ENCODE measurements around the gene SNTB2. TPM values are rescaled to one million over a fixed set of nuclear protein-coding genes. Genes with fewer than 3 reads are reported as not detected.
A peak's percentile ranks its signal among the peaks of the same experiment; 100 is the strongest.

SNTB2 gene
- total and polyA plus RNA-seq, 2 of the 13 experiments (the other 11 are each of a cell fraction or from before 2014, with no cell fraction given): 11.5 to 19.2 TPM

DNA sequence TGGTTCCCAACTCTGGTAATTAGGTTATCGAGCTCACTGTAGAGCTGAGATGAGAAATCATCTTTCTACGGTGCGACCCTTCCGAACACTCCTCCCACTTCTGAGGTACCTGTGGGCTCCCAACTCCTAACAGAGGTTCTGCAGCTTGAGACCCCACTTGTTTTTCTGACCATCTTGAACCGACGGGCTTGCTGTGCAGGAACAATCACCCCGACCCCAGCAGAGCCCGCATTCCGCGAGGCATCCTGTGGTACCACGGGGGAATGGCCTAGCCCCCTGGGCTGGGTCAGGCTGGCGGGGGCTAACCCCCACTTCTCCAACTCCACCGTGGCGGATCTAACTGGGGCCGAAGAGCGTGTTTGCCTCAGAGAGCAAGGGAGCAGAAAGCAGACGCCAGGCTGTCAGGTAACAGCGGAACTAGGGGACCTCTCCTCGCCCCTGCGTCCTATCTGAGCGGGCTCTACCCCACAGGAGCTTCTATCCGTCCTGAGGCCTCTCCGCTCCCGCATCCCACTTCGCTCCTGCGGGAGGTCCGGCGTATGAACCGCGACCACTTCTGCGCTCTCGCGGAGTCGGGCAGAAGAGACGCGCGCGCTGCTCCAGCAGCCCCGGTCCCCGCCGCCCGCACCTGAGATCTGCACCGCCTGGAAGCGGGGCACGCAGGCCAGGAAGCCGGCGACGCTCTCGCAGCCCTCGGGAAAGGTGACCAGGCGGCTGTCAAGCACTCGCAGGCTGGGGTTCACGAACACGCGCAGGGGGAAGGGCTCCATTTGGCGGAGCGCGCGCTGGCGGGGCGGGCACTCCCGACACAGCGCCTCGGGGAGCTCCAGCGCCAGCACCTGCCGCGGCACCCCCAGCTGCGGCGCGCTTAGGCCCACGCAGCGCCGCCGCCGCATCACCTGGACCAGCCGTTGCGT, 142.7 kb downstream of the SNTB2 start (continued):
- TF ChIP-seq CHD2 (IDR thresholded peaks at IDR 0.05; ENCODE audit: low read depth, low read length) (no peak), JUN (CRISPR knock-in tag; IDR thresholded peaks at IDR 0.05) (no peak), MYC (CRISPR knock-in tag; IDR thresholded peaks at IDR 0.05; ENCODE audit: borderline replicate concordance) (no peak), SRF (IDR thresholded peaks at IDR 0.05; ENCODE audit: low read depth, low read length) (no peak), GFI1 (CRISPR knock-in tag; IDR thresholded peaks at IDR 0.05; ENCODE audit: borderline replicate concordance) (no peak), SP4 (CRISPR knock-in tag; IDR thresholded peaks at IDR 0.05) (no peak; the same call in 1 of the 2 replicates), HHEX (CRISPR knock-in tag; IDR thresholded peaks at IDR 0.05) (no peak), PCBP2 (optimal IDR thresholded peaks at IDR 0.05; ENCODE audit: low read depth, low read length, poor library complexity, severe bottlenecking) (no peak), BHLHE40 (IDR thresholded peaks at IDR 0.05; ENCODE audit: low read length) (no peak), PTBP1 (IDR thresholded peaks at IDR 0.05; ENCODE audit: low read depth, low read length, poor library complexity, severe bottlenecking) (no peak)
- TF ChIP-seq, protein P1, sequence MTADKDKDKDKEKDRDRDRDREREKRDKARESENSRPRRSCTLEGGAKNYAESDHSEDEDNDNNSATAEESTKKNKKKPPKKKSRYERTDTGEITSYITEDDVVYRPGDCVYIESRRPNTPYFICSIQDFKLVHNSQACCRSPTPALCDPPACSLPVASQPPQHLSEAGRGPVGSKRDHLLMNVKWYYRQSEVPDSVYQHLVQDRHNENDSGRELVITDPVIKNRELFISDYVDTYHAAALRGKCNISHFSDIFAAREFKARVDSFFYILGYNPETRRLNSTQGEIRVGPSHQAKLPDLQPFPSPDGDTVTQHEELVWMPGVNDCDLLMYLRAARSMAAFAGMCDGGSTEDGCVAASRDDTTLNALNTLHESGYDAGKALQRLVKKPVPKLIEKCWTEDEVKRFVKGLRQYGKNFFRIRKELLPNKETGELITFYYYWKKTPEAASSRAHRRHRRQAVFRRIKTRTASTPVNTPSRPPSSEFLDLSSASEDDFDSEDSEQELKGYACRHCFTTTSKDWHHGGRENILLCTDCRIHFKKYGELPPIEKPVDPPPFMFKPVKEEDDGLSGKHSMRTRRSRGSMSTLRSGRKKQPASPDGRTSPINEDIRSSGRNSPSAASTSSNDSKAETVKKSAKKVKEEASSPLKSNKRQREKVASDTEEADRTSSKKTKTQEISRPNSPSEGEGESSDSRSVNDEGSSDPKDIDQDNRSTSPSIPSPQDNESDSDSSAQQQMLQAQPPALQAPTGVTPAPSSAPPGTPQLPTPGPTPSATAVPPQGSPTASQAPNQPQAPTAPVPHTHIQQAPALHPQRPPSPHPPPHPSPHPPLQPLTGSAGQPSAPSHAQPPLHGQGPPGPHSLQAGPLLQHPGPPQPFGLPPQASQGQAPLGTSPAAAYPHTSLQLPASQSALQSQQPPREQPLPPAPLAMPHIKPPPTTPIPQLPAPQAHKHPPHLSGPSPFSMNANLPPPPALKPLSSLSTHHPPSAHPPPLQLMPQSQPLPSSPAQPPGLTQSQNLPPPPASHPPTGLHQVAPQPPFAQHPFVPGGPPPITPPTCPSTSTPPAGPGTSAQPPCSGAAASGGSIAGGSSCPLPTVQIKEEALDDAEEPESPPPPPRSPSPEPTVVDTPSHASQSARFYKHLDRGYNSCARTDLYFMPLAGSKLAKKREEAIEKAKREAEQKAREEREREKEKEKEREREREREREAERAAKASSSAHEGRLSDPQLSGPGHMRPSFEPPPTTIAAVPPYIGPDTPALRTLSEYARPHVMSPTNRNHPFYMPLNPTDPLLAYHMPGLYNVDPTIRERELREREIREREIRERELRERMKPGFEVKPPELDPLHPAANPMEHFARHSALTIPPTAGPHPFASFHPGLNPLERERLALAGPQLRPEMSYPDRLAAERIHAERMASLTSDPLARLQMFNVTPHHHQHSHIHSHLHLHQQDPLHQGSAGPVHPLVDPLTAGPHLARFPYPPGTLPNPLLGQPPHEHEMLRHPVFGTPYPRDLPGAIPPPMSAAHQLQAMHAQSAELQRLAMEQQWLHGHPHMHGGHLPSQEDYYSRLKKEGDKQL (CRISPR knock-in tag; IDR thresholded peaks at IDR 0.05; ENCODE audit: low read depth): no peak
- TF ChIP-seq, protein P2, sequence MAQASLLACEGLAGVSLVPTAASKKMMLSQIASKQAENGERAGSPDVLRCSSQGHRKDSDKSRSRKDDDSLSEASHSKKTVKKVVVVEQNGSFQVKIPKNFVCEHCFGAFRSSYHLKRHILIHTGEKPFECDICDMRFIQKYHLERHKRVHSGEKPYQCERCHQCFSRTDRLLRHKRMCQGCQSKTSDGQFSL (CRISPR knock-in tag; IDR thresholded peaks at IDR 0.05): peak; percentile 21; the same call in 1 of the 2 replicates
- TF ChIP-seq, protein P3, sequence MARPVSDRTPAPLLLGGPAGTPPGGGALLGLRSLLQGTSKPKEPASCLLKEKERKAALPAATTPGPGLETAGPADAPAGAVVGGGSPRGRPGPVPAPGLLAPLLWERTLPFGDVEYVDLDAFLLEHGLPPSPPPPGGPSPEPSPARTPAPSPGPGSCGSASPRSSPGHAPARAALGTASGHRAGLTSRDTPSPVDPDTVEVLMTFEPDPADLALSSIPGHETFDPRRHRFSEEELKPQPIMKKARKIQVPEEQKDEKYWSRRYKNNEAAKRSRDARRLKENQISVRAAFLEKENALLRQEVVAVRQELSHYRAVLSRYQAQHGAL (CRISPR knock-in tag; IDR thresholded peaks at IDR 0.05; ENCODE audit: not compliant biosample characterization): no peak
- TF ChIP-seq, protein P4, sequence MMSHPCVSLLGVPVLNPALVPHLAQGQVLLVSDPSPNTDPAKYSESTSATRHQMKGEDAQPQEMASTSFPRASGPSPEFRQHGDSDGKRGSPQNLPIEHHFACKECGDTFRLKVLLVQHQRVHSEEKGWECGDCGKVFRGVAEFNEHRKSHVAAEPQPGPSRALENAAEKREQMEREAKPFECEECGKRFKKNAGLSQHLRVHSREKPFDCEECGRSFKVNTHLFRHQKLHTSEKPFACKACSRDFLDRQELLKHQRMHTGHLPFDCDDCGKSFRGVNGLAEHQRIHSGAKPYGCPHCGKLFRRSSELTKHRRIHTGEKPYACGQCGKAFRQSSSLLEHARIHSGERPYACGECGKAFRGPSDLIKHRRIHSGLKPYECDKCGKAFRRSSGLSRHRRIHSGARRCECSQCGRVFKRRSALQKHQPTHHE (CRISPR knock-in tag; IDR thresholded peaks at IDR 0.05; ENCODE audit: borderline replicate concordance): no peak
- TF ChIP-seq, protein P5, sequence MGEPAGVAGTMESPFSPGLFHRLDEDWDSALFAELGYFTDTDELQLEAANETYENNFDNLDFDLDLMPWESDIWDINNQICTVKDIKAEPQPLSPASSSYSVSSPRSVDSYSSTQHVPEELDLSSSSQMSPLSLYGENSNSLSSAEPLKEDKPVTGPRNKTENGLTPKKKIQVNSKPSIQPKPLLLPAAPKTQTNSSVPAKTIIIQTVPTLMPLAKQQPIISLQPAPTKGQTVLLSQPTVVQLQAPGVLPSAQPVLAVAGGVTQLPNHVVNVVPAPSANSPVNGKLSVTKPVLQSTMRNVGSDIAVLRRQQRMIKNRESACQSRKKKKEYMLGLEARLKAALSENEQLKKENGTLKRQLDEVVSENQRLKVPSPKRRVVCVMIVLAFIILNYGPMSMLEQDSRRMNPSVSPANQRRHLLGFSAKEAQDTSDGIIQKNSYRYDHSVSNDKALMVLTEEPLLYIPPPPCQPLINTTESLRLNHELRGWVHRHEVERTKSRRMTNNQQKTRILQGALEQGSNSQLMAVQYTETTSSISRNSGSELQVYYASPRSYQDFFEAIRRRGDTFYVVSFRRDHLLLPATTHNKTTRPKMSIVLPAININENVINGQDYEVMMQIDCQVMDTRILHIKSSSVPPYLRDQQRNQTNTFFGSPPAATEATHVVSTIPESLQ (CRISPR knock-in tag; conservative IDR thresholded peaks at IDR 0.05): no peak
